AG10803 (cell line): Measurements from ENCODE around the gene MGAT4B.
"Not testable (repeated sequence)": the region's sequence is repeated elsewhere in the genome, so short reads cannot be mapped to it uniquely, and the experiment has no call there.

Experiments used
- DNase-seq: peaks from one replicate; pipeline ENCODE4 v3.0.0; 2010; ENCODE audit warnings: low read depth
- H3K4me3 ChIP-seq: 2 replicates; pipeline ENCODE4 v1.5.1; 2011; ENCODE audit warnings: mild to moderate bottlenecking, low read length, control low read depth
- CTCF ChIP-seq: conservative IDR thresholded peaks from 2 replicates; pipeline ENCODE4 v1.5.1; 2011; ENCODE audit warnings: mild to moderate bottlenecking, low read length, control low read depth, inconsistent platforms

The MGAT4B gene

GRCh38 chr5:179839328-179840256 lies 32.9 kb upstream of the MGAT4B start:
- TF ChIP-seq CTCF: no peak
- no peak overlapping the region for H3K4me3 ChIP-seq
- DNase-seq: no peak

GRCh38 chr5:179837076-179838011 lies 30.7 kb upstream of the MGAT4B start:
- no peak for TF ChIP-seq CTCF
- no peak for DNase-seq
- no peak overlapping the region for H3K4me3 ChIP-seq

- no peak for DNase-seq
- no peak for TF ChIP-seq CTCF
- no peak overlapping the region for H3K4me3 ChIP-seq
These were observed 29.8 kb upstream of the MGAT4B start for GRCh38 chr5:179836225-179837019.

- H3K4me3 ChIP-seq, DNase-seq: not testable (repeated sequence)
These were observed 28.2 kb upstream of the MGAT4B start for GRCh38 chr5:179834871-179835270.

- no peak overlapping the region for H3K4me3 ChIP-seq
- TF ChIP-seq CTCF: no peak
- DNase-seq: no peak
These were observed 27.5 kb upstream of the MGAT4B start for GRCh38 chr5:179834120-179834519.

- no peak for DNase-seq
- no peak for TF ChIP-seq CTCF
- no peak overlapping the region for H3K4me3 ChIP-seq
These were observed 27.0 kb upstream of the MGAT4B start for GRCh38 chr5:179833709-179834070.
